ENCODE measurements around the gene SRSF3. TPM values are rescaled to one million over a fixed set of nuclear protein-coding genes. Genes with fewer than 3 reads are reported as not detected.
A peak's percentile ranks its signal among the peaks of the same experiment; 100 is the strongest.
"Not testable (repeated sequence)": the region's sequence is repeated elsewhere in the genome, so short reads cannot be mapped to it uniquely, and the experiment has no call there.

SRSF3 gene
- total RNA-seq, 1 experiment from 2014 or later, result 464 TPM

DNA sequence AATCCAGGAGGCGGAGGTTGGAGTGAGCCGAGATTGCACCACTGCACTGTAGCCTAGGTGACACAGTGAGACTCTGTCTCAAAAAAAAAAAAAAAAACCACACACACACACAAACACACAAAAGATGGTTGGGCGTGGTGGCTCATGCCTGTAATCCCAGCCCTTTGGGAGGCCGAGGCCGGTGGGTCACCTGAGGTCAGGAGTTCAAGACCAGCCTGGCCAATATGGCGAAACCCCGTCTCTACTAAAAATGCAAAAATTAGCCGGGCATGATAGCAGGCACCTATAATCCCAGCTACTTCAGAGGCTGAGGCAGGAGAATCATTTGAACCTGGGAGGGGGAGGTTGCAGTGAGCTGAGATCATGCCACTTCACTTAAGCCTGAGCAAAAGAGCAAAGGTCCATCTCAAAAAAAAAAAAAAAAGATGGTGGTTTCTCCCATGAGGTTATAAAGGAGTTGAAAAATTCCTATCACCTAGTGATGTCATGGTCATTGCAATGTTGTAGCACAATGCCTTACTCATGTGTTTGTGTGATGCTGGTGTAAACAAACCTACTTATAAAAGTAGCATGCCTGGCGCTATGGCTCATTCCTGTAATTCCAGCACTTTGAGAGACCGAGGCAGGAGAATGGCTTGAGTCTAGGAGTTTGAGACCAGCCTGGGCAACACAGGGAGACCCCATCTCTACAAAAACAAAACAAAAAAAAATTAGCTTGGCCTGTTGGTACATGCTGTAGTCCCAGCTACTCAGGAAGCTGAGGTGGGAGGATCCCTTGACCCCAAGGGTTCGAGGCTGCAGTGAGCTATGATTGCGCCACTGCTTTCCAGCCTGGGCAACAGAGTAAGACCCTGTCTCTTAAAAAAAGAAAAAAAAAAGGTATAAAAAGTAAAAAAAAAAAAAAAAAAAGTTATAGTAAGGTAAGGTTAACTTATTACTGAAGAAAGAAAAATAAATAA is 21.5 kb upstream of the SRSF3 start:
- DNase-seq (ENCODE audit: low spot score); in situ Hi-C loops (cut with HindIII; ENCODE audit: low sequenced_read_pairs): not testable (repeated sequence)

DNA sequence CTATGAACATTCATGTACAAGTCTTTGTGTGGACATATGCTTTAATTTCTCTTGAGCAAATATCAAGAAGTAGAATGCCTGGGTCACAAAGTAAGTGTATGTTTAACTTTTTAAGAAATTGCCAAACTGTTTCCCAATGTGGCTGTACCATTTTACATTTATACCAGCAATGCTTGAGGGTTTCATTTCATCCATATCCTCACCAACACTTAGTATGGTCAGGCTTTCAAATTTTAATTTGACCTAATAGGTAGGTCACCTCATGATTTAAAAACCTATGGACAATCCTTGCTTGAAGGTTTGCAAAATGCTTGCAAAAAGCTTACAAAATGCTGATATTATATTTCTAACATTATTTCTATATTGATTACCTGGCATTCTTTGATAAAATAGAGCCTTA is 19.5 kb upstream of the SRSF3 start:
- no peak for DNase-seq (ENCODE audit: low spot score)
- in situ Hi-C loops (cut with HindIII; ENCODE audit: low sequenced_read_pairs), result no loop called here

DNA sequence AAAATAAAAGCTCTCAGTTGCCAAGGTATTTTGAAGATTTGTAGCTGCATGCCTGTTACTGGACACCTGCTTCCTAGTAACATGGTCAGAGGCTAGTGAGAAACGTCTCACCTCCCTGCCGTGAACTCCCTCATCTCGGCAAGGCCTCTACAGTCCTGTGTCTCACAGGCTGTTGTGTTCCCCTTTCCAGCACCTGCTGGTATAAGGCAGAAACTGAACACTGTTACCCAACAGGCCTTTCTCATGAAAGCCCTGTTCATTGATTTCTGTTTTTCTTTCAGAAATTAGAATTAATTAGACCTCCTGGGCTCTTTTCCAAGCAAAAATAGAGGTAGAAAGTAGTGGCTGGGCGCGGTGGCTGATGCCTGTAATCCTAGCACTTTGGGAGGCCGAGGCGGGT is 17.6 kb upstream of the SRSF3 start:
- DNase-seq (ENCODE audit: low spot score), result no peak
- in situ Hi-C loops (cut with HindIII; ENCODE audit: low sequenced_read_pairs), result no loop called here

DNA sequence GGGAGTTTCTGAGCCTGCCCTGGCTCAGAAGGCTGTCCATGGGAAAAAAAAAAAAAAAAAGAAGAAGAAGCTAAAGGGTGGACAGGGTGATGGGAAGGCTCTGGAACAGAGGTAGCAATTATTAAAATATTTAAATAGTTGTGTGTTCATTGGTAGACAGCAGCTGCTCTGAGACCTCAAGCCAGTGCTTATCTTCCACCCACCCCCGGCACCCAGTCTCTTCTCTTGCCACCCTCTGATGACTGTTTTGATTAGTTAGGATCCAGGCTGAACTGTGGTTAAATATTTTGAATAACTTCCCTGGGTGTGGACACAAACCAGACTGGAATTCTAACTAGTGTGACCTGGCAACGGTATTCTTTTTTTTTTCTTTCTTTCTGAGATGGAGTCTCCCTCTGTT is 16.9 kb upstream of the SRSF3 start:
- DNase-seq (ENCODE audit: low spot score), result no peak

DNA sequence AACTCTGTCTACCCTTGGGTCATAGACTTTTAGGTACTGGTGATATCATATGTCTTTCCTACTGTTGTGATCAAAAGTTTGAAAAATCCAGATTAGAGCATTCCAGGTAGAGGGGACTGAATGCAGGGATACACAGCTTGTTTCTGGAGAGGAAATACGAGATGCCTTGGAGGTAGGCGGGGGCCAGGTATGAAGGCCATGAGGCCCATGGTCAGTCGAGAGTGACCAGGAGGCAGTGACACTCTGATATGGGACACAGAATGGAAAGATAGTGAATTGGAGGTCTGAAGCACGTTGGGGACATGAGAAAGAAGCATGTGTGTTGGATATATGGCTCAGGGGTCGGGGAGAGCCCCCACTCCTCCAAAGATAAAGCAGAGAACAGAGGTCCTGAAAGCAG is 16.1 kb upstream of the SRSF3 start:
- in situ Hi-C loops (cut with HindIII; ENCODE audit: low sequenced_read_pairs), result no loop called here
- DNase-seq (ENCODE audit: low spot score), result no peak

More for the DNA sequence above, 16.9 kb upstream of the SRSF3 start:
- in situ Hi-C loops (cut with HindIII; ENCODE audit: low sequenced_read_pairs), result no loop called here

DNA sequence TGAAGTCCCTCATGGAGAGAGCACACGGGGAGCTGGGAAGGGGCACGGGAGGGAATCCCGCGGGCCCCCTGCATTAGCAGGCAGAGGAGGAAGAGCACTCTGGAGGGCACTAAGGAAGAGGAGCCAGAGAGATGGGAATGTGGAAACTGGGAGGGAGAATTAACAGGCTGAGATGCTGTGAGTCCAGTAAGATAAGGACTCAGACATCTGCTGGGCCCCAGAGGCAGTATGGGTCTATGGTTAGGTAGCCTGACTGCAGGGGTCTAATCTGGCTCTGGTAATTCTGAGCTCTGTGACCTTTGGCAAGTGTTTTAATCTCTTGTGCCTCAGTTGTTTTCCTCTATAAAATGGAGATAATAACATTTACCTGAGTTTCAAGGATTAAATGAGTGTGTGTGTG is 15.7 kb upstream of the SRSF3 start:
- in situ Hi-C loops (cut with HindIII; ENCODE audit: low sequenced_read_pairs), result no loop called here
- DNase-seq (ENCODE audit: low spot score), result no peak

DNA sequence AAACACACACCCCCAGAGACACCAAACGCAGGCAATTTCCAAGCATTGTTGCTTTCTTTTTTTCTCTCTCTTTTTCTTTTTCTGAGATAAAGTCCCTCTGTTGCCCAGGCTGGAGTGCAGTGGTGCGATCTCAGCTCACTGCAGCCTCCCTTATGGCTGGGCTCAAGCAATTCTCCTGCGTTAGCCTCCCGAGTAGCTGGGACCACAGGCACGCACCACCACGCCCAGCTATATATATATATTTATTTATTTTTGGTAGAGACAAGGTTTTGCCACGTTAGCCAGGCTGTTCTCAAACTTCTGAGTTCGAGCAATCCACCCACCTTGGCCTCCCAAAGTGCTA is 14.0 kb upstream of the SRSF3 start:
- in situ Hi-C loops (cut with HindIII; ENCODE audit: low sequenced_read_pairs), result no loop called here

DNA sequence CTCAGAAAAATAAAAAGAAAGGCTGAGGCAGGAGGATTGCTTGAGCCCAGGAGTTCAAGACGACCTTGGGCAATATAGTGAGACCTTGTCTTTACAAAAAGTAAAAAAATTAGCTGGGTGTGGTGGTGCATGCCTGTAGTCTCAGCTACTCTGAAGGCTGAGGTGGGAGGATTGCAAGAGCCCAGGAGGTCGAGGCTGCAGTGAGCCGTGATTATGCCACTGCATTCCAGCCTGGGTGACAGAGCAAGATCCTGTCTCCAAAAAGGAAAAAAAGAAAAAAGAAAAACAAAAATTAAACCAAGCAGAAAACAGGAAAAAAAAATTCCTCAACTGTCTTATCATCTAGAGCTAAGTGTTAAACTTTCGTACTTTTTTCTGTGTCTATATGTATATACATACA is 12.4 kb upstream of the SRSF3 start:
- in situ Hi-C loops (cut with HindIII; ENCODE audit: low sequenced_read_pairs), result no loop called here
- DNase-seq (ENCODE audit: low spot score), result no peak

More for the DNA sequence above, 14.0 kb upstream of the SRSF3 start:
- no peak for DNase-seq (ENCODE audit: low spot score)

DNA sequence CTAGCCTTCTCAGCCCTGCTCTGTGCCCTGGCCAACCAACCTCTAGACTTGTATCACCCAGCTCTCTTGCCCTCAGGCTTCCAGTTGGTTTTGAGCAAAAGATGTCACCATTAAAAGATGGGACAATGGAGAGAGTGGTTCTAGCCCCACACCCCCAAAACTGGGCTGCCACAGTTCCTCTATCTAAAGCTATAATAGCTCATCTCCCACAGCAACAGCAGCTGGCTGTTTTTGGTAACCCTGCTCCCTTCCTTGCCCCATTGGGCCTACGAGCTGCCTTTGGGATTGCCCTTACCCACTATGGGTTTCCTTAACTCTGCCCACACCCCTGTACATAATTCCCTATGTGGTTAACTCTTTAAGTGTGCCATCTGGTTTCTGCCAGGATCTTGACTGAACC is 7.6 kb upstream of the SRSF3 start:
- in situ Hi-C loops (cut with HindIII; ENCODE audit: low sequenced_read_pairs), result no loop called here
- DNase-seq (ENCODE audit: low spot score), result no peak

DNA sequence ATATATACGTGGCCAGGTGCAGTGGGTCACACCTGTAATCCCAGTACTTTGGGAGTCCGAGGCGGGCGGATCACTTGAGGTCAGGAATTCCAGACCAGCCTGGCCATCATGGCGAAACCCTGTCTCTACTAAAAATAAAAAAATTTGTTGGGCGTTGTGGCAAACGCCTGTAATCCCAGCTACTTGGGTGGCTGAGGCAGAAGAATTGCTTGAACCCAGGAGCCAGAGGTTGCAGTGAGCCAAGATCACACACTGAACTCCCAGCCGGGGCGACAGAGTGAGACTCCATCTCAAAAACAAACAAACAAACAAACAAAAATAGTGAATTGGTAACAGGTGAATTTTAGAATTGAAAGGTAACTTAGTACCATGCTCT is 5.1 kb upstream of the SRSF3 start:
- DNase-seq (ENCODE audit: low spot score); in situ Hi-C loops (cut with HindIII; ENCODE audit: low sequenced_read_pairs): not testable (repeated sequence)

DNA sequence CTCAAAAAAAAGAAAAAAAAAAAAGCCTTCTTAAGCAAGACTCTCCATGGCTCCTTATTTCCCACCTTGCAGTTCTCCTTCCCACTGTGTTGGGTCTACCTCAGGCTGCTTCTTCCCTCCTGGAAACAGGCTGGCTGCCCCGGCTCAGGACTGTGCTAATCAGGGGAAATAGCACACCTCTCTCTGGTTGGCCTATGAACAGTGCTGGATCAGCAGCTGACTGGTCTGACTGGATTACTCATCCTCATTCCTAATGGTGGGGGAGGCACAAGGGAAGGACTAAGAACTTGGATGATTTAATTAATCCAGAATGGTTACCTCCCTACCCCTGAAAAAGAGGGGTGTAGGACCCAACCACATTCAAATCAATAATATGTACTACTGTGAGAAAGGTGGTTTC is 3.9 kb upstream of the SRSF3 start:
- in situ Hi-C loops (cut with HindIII; ENCODE audit: low sequenced_read_pairs), result no loop called here
- no peak for DNase-seq (ENCODE audit: low spot score)

DNA sequence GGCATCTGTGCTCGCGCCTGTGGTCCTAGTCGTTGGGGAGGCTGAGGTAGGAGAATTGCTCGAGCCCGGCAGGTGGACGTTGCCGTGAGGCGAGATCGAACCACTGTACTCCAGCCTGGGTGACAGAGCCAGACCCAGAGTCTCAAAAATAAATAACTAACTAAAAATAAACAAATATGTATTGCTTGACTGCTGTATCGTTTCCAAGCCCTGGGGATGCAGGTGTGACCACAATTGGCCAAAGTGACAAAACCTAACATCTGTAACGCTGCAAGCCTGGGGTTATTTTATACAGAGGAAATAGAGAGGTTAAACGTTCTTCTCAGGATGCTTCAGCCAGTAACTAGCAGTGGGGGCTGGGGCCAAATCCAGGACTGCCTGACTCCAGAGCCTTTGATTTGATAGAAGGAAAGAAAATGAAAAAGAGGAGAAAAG is 1.9 kb upstream of the SRSF3 start:
- in situ Hi-C loops (cut with HindIII; ENCODE audit: low sequenced_read_pairs), result no loop called here
- DNase-seq (ENCODE audit: low spot score), result no peak

DNA sequence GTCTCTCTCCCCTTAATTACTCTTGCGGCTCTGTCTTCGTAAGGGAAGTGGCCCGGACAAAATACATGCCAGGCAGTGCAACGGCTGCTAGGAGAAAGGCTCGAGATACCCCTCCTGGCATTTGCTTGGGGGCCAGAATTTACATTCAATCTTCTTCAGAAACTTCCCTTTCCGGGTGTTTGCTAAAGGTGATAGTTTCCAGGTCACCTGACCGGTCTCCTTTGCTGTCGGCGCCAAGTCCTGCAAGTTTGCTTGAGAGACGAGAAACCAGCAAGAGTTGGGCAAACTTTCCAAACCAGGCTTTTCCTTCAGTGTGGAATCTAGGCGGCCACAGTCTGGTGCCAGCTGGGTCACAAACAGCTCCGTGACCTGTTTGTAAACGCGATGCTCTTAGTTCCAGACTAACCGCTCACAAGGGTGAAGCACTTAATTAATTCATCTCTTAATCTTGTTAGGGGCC is 563 bp upstream of the SRSF3 start:
- DNase-seq (ENCODE audit: low spot score), result no peak

DNA sequence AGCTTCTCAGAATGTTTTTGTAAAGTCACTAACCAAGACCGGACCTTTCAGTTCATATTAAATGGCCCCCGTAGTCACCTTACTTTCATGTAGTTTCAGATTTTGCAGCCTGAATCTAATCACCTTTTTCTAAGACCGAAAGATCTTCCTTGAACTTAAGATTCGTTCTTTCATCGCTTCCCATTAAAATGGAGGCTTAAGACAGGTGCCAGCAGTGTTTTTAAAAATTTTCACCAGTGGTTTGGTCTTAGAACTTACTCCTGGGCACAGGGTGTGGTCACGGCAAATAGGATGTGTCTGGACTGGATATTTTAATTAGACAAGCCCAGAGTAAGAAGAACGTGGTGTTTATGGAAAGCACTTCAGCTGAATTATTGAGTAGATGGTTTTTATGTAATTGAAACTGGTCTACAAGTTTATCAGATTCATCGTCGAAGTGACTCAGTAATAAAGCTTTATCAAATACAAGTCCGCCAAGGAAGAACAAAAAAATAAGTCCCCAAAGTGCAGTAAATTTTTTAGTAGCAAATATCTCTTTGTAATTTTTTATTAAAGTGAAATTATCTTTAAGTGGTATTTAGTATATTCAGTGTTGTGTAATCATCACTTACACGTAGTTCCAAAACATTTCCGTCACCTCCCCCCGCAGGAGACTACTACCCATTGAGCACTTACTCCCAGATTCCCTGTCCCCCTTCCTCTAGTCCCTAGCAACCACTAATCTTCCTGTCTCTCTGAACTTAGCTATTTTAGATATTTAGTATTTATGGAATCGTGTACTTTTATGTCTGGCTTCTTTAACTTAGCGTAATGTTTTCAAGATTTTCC is 868 bp downstream of the SRSF3 start:
- in situ Hi-C loops (cut with HindIII; ENCODE audit: low sequenced_read_pairs), result no loop called here
- DNase-seq (ENCODE audit: low spot score), result peak; percentile 53

More for the DNA sequence above, 563 bp upstream of the SRSF3 start:
- in situ Hi-C loops (cut with HindIII; ENCODE audit: low sequenced_read_pairs), result no loop called here

DNA sequence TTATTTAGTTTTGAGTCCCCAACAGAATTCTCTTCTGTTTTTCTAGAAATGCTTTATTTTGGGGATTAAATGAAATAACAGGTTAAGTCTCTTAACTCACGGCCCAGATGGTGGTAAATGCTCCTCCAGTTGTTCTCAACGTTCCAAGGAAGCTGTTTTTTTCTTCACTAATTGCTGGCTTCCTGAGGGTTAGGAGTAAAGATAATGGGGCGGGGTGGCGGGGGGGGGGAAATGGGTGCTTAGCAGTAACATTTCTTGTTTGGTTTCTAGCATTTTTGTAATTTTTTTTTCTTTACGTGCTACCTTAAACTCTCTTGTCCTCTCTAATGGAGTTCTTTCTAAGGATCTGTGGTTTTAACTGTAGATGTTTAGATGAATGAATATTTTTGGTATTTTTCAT is 2.2 kb downstream of the SRSF3 start:
- no peak for DNase-seq (ENCODE audit: low spot score)

DNA sequence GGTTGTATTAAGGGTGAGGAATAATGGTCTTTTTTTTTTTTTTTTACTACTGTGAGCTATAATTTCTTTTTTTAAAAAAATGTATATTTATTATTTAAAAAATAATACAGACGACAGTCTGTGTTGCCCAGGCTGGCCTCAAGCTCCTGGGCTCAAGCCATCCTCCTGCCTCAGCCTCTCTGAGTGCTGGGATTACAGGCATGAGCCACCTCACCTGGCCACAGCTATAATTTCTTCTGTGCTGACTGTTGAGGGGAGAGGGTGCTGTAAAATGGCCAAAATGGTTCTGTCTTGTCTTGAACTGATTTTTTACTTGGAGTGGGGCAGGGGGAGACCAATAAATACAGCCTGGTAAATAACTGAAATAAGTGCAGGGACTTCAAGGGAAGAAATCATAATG is 3.6 kb downstream of the SRSF3 start:
- in situ Hi-C loops (cut with HindIII; ENCODE audit: low sequenced_read_pairs), result no loop called here

More for the DNA sequence above, 2.2 kb downstream of the SRSF3 start:
- in situ Hi-C loops (cut with HindIII; ENCODE audit: low sequenced_read_pairs), result no loop called here

DNA sequence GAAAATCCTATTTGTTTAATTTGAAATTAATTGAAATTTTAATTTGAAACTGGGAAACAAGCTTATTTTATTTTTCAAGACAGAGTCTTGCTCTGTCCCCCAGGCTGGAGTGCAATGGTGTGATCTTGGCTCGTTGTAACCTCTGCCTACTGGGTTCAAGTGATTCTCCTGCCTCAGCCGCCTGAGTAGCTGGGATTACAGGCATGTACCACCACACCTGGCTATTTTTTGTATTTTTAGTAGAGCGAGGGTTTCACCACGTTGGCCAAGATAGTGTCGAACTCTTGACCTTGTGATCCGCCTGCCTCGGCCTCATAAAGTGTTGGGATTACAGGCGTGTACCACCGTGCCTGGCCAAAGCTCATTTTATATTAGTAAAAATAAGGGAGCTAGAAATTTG is 4.2 kb downstream of the SRSF3 start:
- in situ Hi-C loops (cut with HindIII; ENCODE audit: low sequenced_read_pairs), result no loop called here
- DNase-seq (ENCODE audit: low spot score), result no peak

More for the DNA sequence above, 3.6 kb downstream of the SRSF3 start:
- no peak for DNase-seq (ENCODE audit: low spot score)

DNA sequence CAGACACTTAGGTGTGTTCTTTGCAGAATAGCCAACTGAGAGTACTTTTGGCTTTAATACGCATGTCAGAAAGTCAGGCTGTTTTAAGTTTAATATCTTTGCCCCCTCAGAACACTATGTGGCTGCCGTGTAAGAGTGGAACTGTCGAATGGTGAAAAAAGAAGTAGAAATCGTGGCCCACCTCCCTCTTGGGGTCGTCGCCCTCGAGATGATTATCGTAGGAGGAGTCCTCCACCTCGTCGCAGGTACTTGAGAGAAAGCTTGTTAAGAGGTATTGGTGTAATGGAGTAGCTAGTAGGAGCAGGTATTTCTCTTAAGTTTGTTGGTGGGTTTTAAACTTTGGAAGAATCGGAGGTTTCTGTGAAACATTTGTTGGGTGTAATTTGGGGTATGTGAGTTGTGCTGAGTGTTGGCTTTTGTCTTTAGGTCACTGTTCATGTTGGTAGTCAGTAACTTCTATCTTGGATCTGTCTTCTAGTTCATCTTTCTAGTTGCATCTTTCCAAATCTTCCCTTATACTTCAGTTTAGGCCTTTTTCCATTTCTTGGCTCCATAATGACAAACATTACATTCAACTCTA is 4.7 kb downstream of the SRSF3 start:
- in situ Hi-C loops (cut with HindIII; ENCODE audit: low sequenced_read_pairs), result no loop called here
- no peak for DNase-seq (ENCODE audit: low spot score)

DNA sequence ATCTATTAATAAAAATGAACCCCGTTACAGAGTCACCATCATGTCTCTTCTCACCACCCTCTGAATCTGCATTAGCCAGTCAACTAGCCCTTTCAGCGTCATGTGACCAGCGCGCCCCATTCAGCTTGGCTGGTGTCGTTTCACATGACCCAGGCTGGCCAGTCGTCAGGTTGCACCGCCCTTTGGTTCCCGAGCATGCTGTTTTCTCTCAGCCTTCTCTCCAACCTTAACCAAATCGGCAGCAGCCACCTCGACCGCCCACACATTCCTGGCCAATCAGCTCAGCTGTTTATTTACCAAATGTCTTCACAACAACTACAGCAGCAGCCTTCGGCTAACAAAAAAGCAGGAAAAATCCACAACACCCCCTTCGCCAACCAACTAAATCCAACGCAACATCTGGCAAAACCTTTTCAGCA is 5.6 kb downstream of the SRSF3 start:
- in situ Hi-C loops (cut with HindIII; ENCODE audit: low sequenced_read_pairs), result no loop called here
- DNase-seq (ENCODE audit: low spot score), result peak; percentile 49
